Activated B cell treated with CpG ODN at 0.5 μM for 24 hours (primary cell): ENCODE measurements around the gene VPREB3. TPM values are rescaled to one million over a fixed set of nuclear protein-coding genes. Genes with fewer than 3 reads are reported as not detected.

Source experiments
- ATAC-seq: fragments of 200-7000 bp; cut with Tn5 transposase; one replicate; pipeline ENCODE4 v1.10.0; 2021; ENCODE audit warnings: low read depth, mild to moderate bottlenecking, moderate library complexity
- CTCF ChIA-PET: fragments of 350-600 bp; sonication (Branson Sonifier 250); formaldehyde crosslinking; loops from one replicate; lab custom pipeline; 2021; ENCODE audit warnings: antibody characterized with exemption; lab: Charles Lee
- POLR2A ChIA-PET: fragments of 350-600 bp; sonication (Branson Sonifier 250); formaldehyde crosslinking; loops from one replicate; lab custom pipeline; 2021; ENCODE audit warnings: antibody characterized with exemption; lab: Charles Lee
- DNase-seq: peaks from one replicate; pipeline ENCODE4 v3.0.0; 2022
- H3K27ac Mint-ChIP-seq: one replicate; pipeline ENCODE4 v1.8.0; 2020; ENCODE audit warnings: mixed read lengths
- H3K27me3 Mint-ChIP-seq: one replicate; pipeline ENCODE4 v1.8.0; 2021; ENCODE audit warnings: mixed read lengths
- H3K36me3 Mint-ChIP-seq: one replicate; pipeline ENCODE4 v1.8.0; 2021; ENCODE audit warnings: low read depth, mixed read lengths
- H3K4me1 Mint-ChIP-seq: one replicate; pipeline ENCODE4 v1.8.0; 2021; ENCODE audit warnings: mixed read lengths
- H3K4me3 Mint-ChIP-seq: one replicate; pipeline ENCODE4 v1.8.0; 2020; ENCODE audit warnings: mild to moderate bottlenecking, mixed read lengths
- H3K9me3 Mint-ChIP-seq: one replicate; pipeline ENCODE4 v1.8.0; 2020; ENCODE audit warnings: mixed read lengths
- intact Hi-C: fragments of 100-400 bp; cut with micrococcal nuclease; formaldehyde crosslinking; loops from one replicate; pipeline ENCODE4 v1.15.1; 2024
- total RNA-seq: library from RNA; stranded (reverse); gene quantifications from 2 replicates; pipeline ENCODE4 v1.2.3, GENCODE V29; 2022
- TF ChIP-seq, protein P1 (sequence below): fragments of 200-600 bp; IDR thresholded peaks from one replicate; pipeline ENCODE4 v1.8.0; 2022; ENCODE audit warnings: antibody characterized with exemption, mild to moderate bottlenecking

The VPREB3 gene
- total RNA-seq, 1 donor from 2014 or later, result 15.9 TPM

DNA sequence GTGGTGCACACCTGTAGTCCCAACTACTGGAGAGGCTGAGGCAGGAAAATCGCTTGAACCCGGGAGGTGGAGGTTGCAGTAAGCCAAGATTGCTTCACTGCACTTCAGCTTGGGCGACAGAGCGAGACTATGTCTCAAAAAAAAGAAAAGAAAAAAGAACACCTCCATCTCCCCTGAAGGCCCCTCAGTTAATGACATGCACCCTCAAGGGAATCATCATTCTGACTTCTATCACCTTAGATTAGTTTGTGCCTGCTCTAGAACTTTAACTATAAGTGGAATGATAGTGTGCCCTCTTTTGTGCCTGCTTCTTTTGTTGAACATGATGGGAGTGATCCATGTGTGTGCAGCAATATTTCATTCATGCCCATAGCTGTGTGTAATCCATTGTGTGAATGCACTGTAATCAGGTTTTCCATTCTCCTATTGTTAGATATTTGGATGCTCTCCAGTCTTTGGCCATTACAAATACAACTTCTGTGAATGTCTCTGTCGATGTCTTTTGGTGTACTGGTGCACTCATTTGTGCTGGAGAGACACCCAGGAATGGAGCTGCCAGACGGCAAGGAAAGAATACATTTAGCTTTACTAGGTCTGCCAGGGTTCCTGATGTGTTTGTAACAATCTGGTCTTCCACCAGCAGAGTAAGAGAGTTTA lies 883 bp upstream of the VPREB3 start:
- TF ChIP-seq, protein P1, sequence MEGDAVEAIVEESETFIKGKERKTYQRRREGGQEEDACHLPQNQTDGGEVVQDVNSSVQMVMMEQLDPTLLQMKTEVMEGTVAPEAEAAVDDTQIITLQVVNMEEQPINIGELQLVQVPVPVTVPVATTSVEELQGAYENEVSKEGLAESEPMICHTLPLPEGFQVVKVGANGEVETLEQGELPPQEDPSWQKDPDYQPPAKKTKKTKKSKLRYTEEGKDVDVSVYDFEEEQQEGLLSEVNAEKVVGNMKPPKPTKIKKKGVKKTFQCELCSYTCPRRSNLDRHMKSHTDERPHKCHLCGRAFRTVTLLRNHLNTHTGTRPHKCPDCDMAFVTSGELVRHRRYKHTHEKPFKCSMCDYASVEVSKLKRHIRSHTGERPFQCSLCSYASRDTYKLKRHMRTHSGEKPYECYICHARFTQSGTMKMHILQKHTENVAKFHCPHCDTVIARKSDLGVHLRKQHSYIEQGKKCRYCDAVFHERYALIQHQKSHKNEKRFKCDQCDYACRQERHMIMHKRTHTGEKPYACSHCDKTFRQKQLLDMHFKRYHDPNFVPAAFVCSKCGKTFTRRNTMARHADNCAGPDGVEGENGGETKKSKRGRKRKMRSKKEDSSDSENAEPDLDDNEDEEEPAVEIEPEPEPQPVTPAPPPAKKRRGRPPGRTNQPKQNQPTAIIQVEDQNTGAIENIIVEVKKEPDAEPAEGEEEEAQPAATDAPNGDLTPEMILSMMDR, result no peak
- Mint-ChIP-seq H3K36me3 (no peaks in the 10 kb centered on the region), H3K27me3 (no peaks in the 10 kb centered on the region), H3K9me3 (no peaks in the 10 kb centered on the region), H3K4me1 (peaks cover 63% of the 10 kb centered on the region), H3K4me3 (peak overlapping the region; percentile 20), H3K27ac (peak overlapping the region; percentile 95)
- DNase-seq, result no peak
- no peak for ATAC-seq
- ChIA-PET CTCF (interaction anchor here (0.9 to 2.0 kb wide), 2 partner anchors 16 to 96 kb away, joined by 3 to 6 read pairs; no protein-coding TSS in a partner anchor), POLR2A (interaction anchor here (0.7 to 10.8 kb wide), 4 partner anchors 13 to 307 kb away, joined by 3 to 229 read pairs (median 32); partner anchors contain the start of genes C22orf15, CHCHD10, MIF and MMP11)
- intact Hi-C loops, result loop anchor here (10.0 kb wide), 1 partner anchor 680 kb away; no protein-coding TSS in a partner anchor

DNA sequence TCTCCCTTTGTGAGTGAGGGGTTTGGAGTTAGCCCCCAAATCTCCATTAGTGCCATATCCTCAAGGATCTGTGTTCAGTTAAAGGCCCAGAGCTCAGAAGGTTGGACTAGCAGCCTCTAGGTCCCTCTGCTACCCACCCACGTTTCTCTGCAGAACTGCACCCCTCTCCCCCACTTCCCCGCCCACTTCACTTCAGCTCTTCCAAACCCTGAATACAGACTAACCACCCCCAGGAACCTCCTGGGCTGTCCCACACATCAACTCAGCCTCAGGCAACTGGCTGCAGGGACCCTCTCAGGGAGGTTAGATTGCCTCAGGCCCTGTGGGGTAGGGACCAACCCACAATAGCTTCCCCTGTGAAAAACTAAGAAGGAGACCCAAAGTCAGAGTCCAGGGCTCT lies 840 bp downstream of the VPREB3 start:
- H3K27me3 Mint-ChIP-seq, result no peaks in the 10 kb centered on the region
- intact Hi-C loops, result loop anchor here (10.0 kb wide), 1 partner anchor 681 kb away; no protein-coding TSS in a partner anchor
- H3K36me3 Mint-ChIP-seq, result no peaks in the 10 kb centered on the region
- H3K27ac Mint-ChIP-seq, result peak overlapping the region; percentile 95
- peak overlapping the region; percentile 87 for H3K4me3 Mint-ChIP-seq
- no peak for DNase-seq
- ATAC-seq, result no peak
- H3K4me1 Mint-ChIP-seq, result peaks cover 69% of the 10 kb centered on the region
- ChIA-PET POLR2A (interaction anchor here (0.7 to 10.8 kb wide), 7 partner anchors 15 to 1586 kb away, joined by 4 to 229 read pairs (median 19); partner anchors contain the start of genes C22orf15, CHCHD10, DERL3 and MMP11), CTCF (interaction anchor here (1.1 kb wide), 1 partner anchor 96 kb away, joined by 3 read pairs; no protein-coding TSS in a partner anchor)
- TF ChIP-seq, protein P1, result no peak
- no peaks in the 10 kb centered on the region for H3K9me3 Mint-ChIP-seq

DNA sequence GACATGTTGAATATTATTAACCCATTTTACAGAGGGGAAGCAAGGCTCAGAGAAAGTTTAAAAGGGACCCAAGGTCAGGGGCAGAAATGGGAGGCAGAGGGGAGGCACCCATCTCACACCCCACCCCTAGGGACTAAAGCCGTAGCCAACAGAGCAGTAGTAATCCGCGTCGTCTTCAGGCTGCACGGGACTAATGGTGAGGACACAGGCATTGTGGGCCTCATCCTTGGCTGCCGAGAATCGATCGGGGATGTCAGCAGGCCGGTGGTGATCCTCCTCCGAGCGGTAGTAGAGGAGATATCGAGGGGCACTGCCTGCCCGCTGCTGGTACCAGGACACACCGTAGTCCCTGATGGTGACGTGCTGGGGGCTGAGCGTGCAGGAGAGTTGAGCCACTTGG lies 1.5 kb downstream of the VPREB3 start:
- no peaks in the 10 kb centered on the region for H3K27me3 Mint-ChIP-seq
- CTCF ChIA-PET, result interaction anchor here (1.1 to 1.7 kb wide), 2 partner anchors 97 to 105 kb away, joined by 3 to 5 read pairs; partner anchors contain the start of gene SLC2A11
- intact Hi-C loops, result loop anchor here (1.0 to 10.0 kb wide), 9 partner anchors 11 to 682 kb away; partner anchors contain the start of gene SMARCB1
- H3K4me1 Mint-ChIP-seq, result peaks cover 67% of the 10 kb centered on the region
- peak overlapping the region; percentile 95 for H3K27ac Mint-ChIP-seq
- POLR2A ChIA-PET, result interaction anchor here (0.5 to 10.8 kb wide), 15 partner anchors 9 to 803 kb away, joined by 3 to 229 read pairs (median 8); partner anchors contain the start of genes C22orf15, CABIN1, CHCHD10 and DERL3
- peak; percentile 45 for DNase-seq
- H3K36me3 Mint-ChIP-seq, result no peaks in the 10 kb centered on the region
- no peaks in the 10 kb centered on the region for H3K9me3 Mint-ChIP-seq
- H3K4me3 Mint-ChIP-seq, result peak overlapping the region; percentile 87
- peak; percentile 56 for ATAC-seq
- TF ChIP-seq, protein P1, result no peak

DNA sequence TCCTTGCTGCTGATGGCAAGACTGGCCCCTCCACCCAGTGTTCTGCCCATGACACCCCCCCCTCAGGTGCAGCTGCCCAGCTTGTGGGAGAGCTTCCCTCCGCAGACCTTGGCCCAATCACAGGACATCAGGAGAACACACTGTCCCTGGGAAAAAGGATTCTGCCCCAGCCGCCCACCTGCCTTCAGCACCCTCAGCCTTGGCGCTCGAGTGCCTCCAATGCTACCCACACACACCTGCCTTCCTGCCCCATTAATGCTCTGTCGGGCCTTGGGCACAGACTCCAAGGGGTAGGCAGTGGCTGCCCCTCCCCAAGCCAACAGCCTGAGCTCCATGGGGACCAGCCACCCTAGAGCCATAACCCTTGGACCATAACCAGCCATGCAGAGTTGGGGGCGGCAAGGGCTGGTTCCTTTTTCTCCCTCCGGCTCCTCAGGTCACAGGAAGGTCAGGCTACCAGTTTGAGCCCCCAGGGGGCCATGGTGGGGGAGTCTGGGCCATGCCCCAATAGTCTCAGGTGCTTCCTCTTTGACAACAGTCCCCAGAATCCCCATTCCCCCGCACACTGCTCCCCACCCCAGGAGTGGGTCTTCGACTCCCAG lies 2.0 kb downstream of the VPREB3 start:
- peak overlapping the region; percentile 87 for H3K4me3 Mint-ChIP-seq
- H3K9me3 Mint-ChIP-seq, result no peaks in the 10 kb centered on the region
- no peaks in the 10 kb centered on the region for H3K27me3 Mint-ChIP-seq
- peak overlapping the region; percentile 95 for H3K27ac Mint-ChIP-seq
- no peaks in the 10 kb centered on the region for H3K36me3 Mint-ChIP-seq
- H3K4me1 Mint-ChIP-seq, result peaks cover 65% of the 10 kb centered on the region
- ChIA-PET CTCF (interaction anchor here (1.1 to 1.7 kb wide), 3 partner anchors 98 to 105 kb away, joined by 3 to 7 read pairs (median 5); partner anchors contain the start of gene SLC2A11), POLR2A (interaction anchor here (0.5 to 10.8 kb wide), 20 partner anchors 10 to 983 kb away, joined by 3 to 229 read pairs (median 6); partner anchors contain the start of genes C22orf15, CABIN1, CHCHD10 and DERL3)
- DNase-seq (peak; percentile 81), ATAC-seq (peak; percentile 73)
- intact Hi-C loops, result loop anchor here (1.0 to 10.0 kb wide), 9 partner anchors 11 to 683 kb away; partner anchors contain the start of gene SMARCB1
- TF ChIP-seq, protein P1, result no peak
